Right atrium auricular region (tissue), 2 donors: Measurements from ENCODE around the gene IFRD2. TPM values are rescaled to one million over a fixed set of nuclear protein-coding genes. Genes with fewer than 3 reads are reported as not detected.
A peak's percentile ranks its signal among the peaks of the same experiment; 100 is the strongest.

Source experiments
- DNase-seq: peaks from one replicate; pipeline ENCODE4 v3.0.0-alpha.2; 2019; ENCODE audit warnings: low spot score
- H3K27ac ChIP-seq, 2 donors: fragments of 200-600 bp; sonication (generic); 1 replicate in 1 of 2; 2 replicates in 1 of 2; pipeline ENCODE4 v1.5.1; 2016 to 2019
- H3K27me3 ChIP-seq, 2 donors: fragments of 200-600 bp; sonication (generic); one replicate each; pipeline versions ENCODE4 v1.5.1 to v1.6.0; 2017 to 2019
- H3K36me3 ChIP-seq: fragments of 200-600 bp; sonication (generic); one replicate; pipeline ENCODE4 v1.5.1; 2016
- H3K4me1 ChIP-seq, 2 donors: fragments of 200-600 bp; sonication (generic); one replicate each; pipeline versions ENCODE4 v1.5.1 to v1.6.0; 2017 to 2019
- H3K4me3 ChIP-seq, 2 donors: fragments of 200-600 bp; sonication (generic); 1 replicate in 1 of 2; 2 replicates in 1 of 2; pipeline ENCODE4 v1.5.1; 2017 to 2019; ENCODE audit warnings: mild to moderate bottlenecking in 1 of 2, moderate library complexity in 1 of 2
- H3K9me3 ChIP-seq, 2 donors: fragments of 200-600 bp; sonication (generic); one replicate each; pipeline ENCODE4 v1.5.1; 2019
- CTCF ChIP-seq, 2 donors: fragments of 200-600 bp; sonication (generic); IDR thresholded peaks; one replicate each; pipeline ENCODE4 v1.5.1; 2019; ENCODE audit warnings: antibody characterized with exemption in 2 of 2
- total RNA-seq, 2 donors: library from RNA; depleted of rRNA; stranded (reverse); fragments of >200 nt; gene quantifications; one replicate each; pipeline ENCODE4 v1.1.0, GENCODE V29; 2016

The IFRD2 gene
- total RNA-seq, 2 donors from 2014 or later: 51.0 to 58.5 TPM

- peaks cover 0 to 60% of the 10 kb centered on the region in 2 donors for H3K4me1 ChIP-seq
- H3K4me3 ChIP-seq: peak overlapping the region; percentile 52 to 57
- no peaks in the 10 kb centered on the region for H3K9me3 ChIP-seq
- H3K36me3 ChIP-seq: no peaks in the 10 kb centered on the region
- DNase-seq: no peak
- TF ChIP-seq CTCF (IDR thresholded peaks at IDR 0.05): no peak
- H3K27me3 ChIP-seq: no peaks in the 10 kb centered on the region
- peak overlapping the region; percentile 99 for H3K27ac ChIP-seq
Observed at GRCh38 chr3:50339485-50340146, 47.4 kb upstream of the IFRD2 start.

GRCh38 chr3:50338965-50339364 lies 46.7 kb upstream of the IFRD2 start:
- H3K9me3 ChIP-seq: no peaks in the 10 kb centered on the region
- H3K27me3 ChIP-seq: no peaks in the 10 kb centered on the region
- peak overlapping the region; percentile 99 for H3K27ac ChIP-seq
- peak overlapping the region in 1 of 2 donors; percentile 90 for H3K4me3 ChIP-seq
- no peak for DNase-seq
- H3K4me1 ChIP-seq: peaks cover 0 to 67% of the 10 kb centered on the region in 2 donors
- no peaks in the 10 kb centered on the region for H3K36me3 ChIP-seq
- no peak for TF ChIP-seq CTCF (IDR thresholded peaks at IDR 0.05)

- Histone ChIP-seq H3K4me1 (peaks cover 0 to 83% of the 10 kb centered on the region in 2 donors), H3K36me3 (peaks cover 7% of the 10 kb centered on the region), H3K27ac (peak overlapping the region; percentile 99), H3K27me3 (no peaks in the 10 kb centered on the region), H3K9me3 (no peaks in the 10 kb centered on the region), H3K4me3 (peak overlapping the region; percentile 63 to 90)
- TF ChIP-seq CTCF (IDR thresholded peaks at IDR 0.05): no peak
- peak; percentile 100 for DNase-seq
Observed at GRCh38 chr3:50337175-50337861, 45.1 kb upstream of the IFRD2 start.

- no peak for DNase-seq
- H3K36me3 ChIP-seq: peaks cover 15% of the 10 kb centered on the region
- no peaks in the 10 kb centered on the region for H3K27me3 ChIP-seq
- TF ChIP-seq CTCF (IDR thresholded peaks at IDR 0.05): no peak
- no peaks in the 10 kb centered on the region for H3K9me3 ChIP-seq
- H3K4me3 ChIP-seq: peak overlapping the region; percentile 63 to 90
- peak overlapping the region; percentile 99 for H3K27ac ChIP-seq
- H3K4me1 ChIP-seq: peaks cover 0 to 87% of the 10 kb centered on the region in 2 donors
Observed at GRCh38 chr3:50336452-50337174, 44.4 kb upstream of the IFRD2 start.

- Histone ChIP-seq H3K27ac (peak overlapping the region; percentile 99), H3K4me1 (peaks cover 0 to 67% of the 10 kb centered on the region in 2 donors), H3K4me3 (peak overlapping the region in 1 of 2 donors; percentile 90), H3K9me3 (no peaks in the 10 kb centered on the region), H3K36me3 (peaks cover 36% of the 10 kb centered on the region), H3K27me3 (no peaks in the 10 kb centered on the region)
- no peak for DNase-seq
- no peak for TF ChIP-seq CTCF (IDR thresholded peaks at IDR 0.05)
Observed at GRCh38 chr3:50334339-50335075, 42.3 kb upstream of the IFRD2 start.
